ENCODE data around the gene TFAP2D. TPM values are rescaled to one million over a fixed set of nuclear protein-coding genes. Genes with fewer than 3 reads are reported as not detected.

The TFAP2D gene
- total and polyA plus RNA-seq, 10 of the 15 experiments (the other 5 are each of a cell fraction or from before 2014, with no cell fraction given), result not detected

DNA sequence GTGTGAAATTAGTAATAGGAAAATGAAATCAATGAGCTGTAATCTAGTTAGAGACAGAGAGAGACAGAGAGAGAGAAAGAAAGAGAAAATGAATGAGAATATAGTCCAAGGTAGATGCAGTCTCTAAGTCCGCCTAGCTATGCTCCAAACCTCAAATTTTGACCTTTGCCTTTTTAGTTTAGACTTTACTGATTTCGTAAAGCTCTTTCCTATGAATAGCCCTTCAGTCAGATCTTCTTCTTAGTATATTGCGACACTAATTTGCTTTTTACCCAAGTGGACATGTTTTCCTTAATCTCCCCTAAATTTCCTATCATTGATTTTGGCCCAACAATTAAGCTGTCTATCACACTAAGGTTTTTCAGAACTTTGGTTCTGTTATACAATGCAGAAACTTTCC is 49.5 kb downstream of the TFAP2D start:
- no peaks in the 10 kb centered on the region for H3K79me2 ChIP-seq (ENCODE audit: control insufficient read depth, insufficient read depth, low read length)
- H3K9me3 ChIP-seq (replicated peaks; ENCODE audit: control insufficient read depth, insufficient read depth, low read length), result no peaks in the 10 kb centered on the region
- no peaks in the 10 kb centered on the region for H4K20me1 ChIP-seq (ENCODE audit: control insufficient read depth, insufficient read depth)
- BruUV-seq (replicated peaks), result no TSS peak
- H3K27ac ChIP-seq (ENCODE audit: control insufficient read depth, insufficient read depth), result no peak overlapping the region
- H3K4me3 ChIP-seq, result no peak overlapping the region
- ChIA-PET SMC1A (ENCODE audit: uncharacterized antibody, unreplicated experiment) (interaction anchor here (0.9 kb wide), 1 partner anchor 16 kb away, joined by 3 read pairs; no protein-coding TSS in a partner anchor), RAD21 (ENCODE audit: unreplicated experiment) (no interaction called here), POLR2A (no interaction called here), CTCF (no interaction called here)
- no peaks in the 10 kb centered on the region for H3K36me3 ChIP-seq (ENCODE audit: control insufficient read depth in 2 of 2, insufficient read depth in 2 of 2, low read length in 1 of 2)
- no peak overlapping the region for H2AFZ ChIP-seq (ENCODE audit: control insufficient read depth, low read depth, low read length)
- DNase-seq (ENCODE audit: low read depth, low spot score) (no peak), ATAC-seq (no peak), FAIRE-seq (no peak)
- WGBS (ENCODE audit: insufficient coverage, insufficient replicate concordance, low lambda C conversion rate, missing lambda C conversion rate), result 17% methylated on average over 3 of the region's 3 CpGs
- in situ Hi-C loops (cut with MboI) (no loop called here), intact Hi-C loops (cut with micrococcal nuclease; ENCODE audit: unreplicated experiment) (no loop called here)
- TF ChIP-seq, protein P1, sequence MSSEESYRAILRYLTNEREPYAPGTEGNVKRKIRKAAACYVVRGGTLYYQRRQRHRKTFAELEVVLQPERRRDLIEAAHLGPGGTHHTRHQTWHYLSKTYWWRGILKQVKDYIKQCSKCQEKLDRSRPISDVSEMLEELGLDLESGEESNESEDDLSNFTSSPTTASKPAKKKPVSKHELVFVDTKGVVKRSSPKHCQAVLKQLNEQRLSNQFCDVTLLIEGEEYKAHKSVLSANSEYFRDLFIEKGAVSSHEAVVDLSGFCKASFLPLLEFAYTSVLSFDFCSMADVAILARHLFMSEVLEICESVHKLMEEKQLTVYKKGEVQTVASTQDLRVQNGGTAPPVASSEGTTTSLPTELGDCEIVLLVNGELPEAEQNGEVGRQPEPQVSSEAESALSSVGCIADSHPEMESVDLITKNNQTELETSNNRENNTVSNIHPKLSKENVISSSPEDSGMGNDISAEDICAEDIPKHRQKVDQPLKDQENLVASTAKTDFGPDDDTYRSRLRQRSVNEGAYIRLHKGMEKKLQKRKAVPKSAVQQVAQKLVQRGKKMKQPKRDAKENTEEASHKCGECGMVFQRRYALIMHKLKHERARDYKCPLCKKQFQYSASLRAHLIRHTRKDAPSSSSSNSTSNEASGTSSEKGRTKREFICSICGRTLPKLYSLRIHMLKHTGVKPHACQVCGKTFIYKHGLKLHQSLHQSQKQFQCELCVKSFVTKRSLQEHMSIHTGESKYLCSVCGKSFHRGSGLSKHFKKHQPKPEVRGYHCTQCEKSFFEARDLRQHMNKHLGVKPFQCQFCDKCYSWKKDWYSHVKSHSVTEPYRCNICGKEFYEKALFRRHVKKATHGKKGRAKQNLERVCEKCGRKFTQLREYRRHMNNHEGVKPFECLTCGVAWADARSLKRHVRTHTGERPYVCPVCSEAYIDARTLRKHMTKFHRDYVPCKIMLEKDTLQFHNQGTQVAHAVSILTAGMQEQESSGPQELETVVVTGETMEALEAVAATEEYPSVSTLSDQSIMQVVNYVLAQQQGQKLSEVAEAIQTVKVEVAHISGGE (CRISPR knock-in tag; IDR thresholded peaks at IDR 0.05), result no peak
- TF ChIP-seq ZNF217 (IDR thresholded peaks at IDR 0.05), result no peak
- no peak for TF ChIP-seq ZBTB33 (IDR thresholded peaks at IDR 0.05)
- no peak overlapping the region for H3K4me2 ChIP-seq (ENCODE audit: control insufficient read depth, insufficient read depth)
- no peaks in the 10 kb centered on the region for H3K4me1 ChIP-seq (ENCODE audit: control insufficient read depth, insufficient read depth, low read length)
- H3K9ac ChIP-seq (ENCODE audit: control insufficient read depth, insufficient read depth, low read length), result no peak overlapping the region
- H3K27me3 ChIP-seq (replicated peaks in 1 of 2; ENCODE audit: control insufficient read depth in 2 of 2, insufficient read depth in 2 of 2, low read length in 1 of 2), result no peaks in the 10 kb centered on the region

Data from GM12878 (cell line).